ENCODE results near the gene RGL1.

Gene RGL1

DNA sequence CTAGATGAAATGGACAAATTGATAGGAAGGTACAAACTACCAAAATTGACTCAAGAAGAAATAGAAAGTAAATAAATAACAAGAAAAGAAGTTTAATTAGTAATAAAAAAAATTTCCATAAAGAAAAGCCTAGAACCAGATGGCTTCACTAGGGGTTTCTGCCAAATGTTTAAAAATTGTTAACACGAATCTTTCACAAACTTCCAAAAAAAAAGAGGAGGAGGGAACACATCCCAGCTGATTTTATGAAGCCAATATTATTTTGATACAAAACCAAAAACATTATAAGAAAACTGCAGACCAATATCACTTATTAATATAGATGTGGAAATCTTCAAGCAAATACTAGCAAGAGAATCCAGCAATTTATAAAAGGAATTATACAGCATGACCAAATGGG, 143.1 kb downstream of the RGL1 start:
- no peak for DNase-seq (ENCODE audit: low read depth in 2 of 2, low spot score in 1 of 2)

DNA sequence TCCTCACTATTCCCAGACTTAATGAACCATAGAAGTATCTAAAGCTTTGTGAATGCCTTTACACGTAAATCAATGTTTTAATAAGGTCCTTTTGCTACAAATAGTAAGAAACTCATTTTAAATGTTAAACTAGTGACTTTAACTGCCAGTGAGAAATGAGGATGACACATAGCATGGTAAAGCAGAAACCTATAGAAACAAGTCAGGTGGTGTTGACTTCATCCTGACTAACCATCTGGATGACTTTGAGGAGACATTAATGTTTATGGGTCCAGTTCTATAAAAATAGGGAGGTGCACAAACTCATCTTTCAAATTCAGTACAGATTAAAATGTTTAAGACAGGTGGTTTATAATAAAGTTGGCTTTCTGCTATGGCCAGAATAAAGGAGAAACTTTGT, 147.2 kb downstream of the RGL1 start:
- no peak for DNase-seq (ENCODE audit: low read depth in 2 of 2, low spot score in 1 of 2)

DNA sequence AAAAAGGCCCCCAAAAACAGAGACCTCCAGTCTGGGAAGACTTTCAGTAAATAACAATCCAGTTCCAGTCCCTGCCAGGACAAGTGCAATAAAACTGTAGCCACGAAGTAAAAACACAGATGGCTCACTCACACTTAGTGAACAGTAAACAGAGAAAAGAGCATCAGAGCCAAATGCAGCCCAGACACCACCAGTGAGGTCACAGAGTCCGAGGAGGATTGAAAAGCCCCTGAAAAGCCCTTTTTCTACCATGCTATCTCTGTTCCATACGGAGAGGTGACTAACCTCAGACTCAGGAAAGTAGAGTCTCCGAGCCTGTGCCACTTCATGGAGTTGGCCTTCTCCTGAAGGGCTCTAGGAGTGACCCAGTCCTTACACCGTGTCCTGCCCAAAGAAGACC, 148.1 kb downstream of the RGL1 start:
- no peak for DNase-seq (ENCODE audit: low read depth in 2 of 2, low spot score in 1 of 2)

DNA sequence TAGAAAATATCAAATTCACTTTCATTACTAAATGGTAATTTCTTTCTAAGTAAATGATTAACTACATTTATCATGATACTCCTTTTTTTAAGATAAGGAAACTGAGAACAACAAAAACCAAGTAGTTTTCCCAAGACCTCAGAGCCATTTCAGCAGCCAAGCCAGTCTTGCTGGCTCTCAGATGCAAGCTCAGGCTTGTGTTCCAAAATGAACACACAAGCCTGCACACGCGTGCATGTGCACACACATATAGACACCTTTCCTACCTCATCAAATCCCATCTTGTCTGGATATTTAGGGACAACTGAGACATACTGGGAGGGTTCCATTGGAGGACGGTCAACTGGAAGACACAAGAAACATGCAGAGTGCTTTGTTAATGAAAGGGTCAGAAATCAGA, 149.6 kb downstream of the RGL1 start:
- no peak for DNase-seq (ENCODE audit: low read depth in 2 of 2, low spot score in 1 of 2)

GRCh38 chr1:183956559-183957188, 151.8 kb downstream of the RGL1 start:
- peak; percentile 20 for DNase-seq (ENCODE audit: low read depth in 2 of 2, low spot score in 1 of 2)

DNA sequence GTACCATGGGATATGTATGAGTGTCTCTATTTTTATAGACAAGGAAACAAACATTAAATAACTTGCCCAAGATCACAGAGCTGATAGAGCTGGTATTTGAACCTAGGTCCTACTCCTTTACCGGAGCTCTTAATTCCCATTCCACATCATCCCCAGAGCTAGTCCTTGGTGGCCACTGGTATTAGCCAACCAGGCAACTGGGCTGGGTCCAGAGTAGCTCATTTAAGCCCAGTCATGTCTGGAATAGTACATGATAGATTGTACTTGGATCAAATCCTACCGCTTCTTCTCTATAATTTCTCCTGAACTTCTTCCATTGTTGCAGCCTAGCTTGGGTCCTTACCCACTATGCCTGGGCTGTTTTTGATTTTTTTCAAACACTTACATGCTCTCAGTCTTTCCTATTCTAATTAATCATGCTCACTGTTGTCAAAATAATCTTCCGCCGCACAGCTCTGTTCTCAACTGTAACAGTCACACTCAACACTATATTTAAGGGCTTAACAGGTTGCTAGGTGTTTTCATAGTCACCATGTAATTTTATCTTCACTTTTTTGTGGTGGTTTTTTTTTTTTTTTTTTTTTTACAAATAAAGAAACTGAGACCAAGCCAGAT, 152.4 kb downstream of the RGL1 start:
- DNase-seq (ENCODE audit: low read depth in 2 of 2, low spot score in 1 of 2), result no peak

GRCh38 chr1:183958958-183959357, 154.0 kb downstream of the RGL1 start:
- no peak for DNase-seq (ENCODE audit: low read depth in 2 of 2, low spot score in 1 of 2)

DNA sequence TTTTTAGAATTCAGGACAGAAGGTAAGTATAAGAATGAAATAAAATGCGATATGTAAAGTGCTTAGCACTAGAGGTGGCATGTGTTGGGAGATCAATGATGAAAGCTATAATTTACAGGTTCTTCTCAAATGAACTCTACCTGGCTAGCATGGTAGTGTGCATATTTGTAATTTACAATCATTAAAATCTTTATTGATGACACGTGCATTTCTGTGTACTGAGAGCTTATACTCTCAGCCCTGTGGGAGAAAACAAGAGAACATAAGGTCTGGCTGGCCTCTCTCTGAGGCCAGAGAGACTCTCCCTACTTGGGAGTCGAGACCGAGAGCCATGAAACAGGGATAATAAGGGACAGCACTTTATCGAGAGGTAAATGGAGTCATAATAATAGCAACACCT, 156.2 kb downstream of the RGL1 start:
- no peak for DNase-seq (ENCODE audit: low read depth in 2 of 2, low spot score in 1 of 2)

DNA sequence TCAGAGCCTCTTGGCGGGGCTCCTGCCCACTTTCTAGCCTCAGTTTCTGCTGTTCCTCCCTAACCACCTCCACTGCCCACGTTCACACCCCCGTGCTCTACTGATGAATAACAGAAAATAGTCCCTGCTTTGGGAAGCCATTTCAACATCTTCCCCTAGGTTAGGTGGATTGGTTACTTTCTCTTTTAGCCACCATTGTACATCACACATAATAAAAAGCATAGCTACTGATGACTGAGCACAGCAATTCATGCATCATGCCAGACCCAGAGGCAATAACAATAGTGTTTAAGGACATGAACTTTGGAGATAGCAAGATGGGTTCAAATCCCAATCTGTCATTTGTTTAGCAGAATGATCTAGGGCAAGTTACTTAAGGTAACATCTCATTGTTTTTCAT, 158.0 kb downstream of the RGL1 start:
- no peak for DNase-seq (ENCODE audit: low read depth in 2 of 2, low spot score in 1 of 2)

- no peak for DNase-seq (ENCODE audit: low read depth in 2 of 2, low spot score in 1 of 2)
Observed at GRCh38 chr1:183965726-183966125, 160.8 kb downstream of the RGL1 start.

GRCh38 chr1:183966487-183966886, 161.6 kb downstream of the RGL1 start:
- DNase-seq (ENCODE audit: low read depth in 2 of 2, low spot score in 1 of 2), result no peak

DNA sequence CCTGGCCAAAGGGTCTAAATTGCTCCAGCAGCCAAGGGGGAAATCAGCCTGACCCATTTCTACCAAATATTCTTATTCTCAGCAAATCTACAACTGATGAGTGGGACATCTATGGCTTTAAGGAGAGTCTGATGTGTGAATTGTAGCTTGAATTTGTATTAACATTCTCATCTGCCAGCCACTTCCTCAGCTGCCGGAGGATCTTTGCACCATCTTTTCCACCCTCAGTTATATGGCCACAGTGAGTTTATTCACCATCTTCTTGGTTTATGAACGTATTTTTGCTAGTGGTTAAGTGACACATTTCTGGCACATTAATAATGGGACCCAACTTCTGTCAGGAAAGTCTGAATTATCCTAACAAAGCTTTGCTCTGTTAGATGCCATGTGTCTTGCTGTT, 163.0 kb downstream of the RGL1 start:
- DNase-seq (ENCODE audit: low read depth in 2 of 2, low spot score in 1 of 2), result no peak

DNA sequence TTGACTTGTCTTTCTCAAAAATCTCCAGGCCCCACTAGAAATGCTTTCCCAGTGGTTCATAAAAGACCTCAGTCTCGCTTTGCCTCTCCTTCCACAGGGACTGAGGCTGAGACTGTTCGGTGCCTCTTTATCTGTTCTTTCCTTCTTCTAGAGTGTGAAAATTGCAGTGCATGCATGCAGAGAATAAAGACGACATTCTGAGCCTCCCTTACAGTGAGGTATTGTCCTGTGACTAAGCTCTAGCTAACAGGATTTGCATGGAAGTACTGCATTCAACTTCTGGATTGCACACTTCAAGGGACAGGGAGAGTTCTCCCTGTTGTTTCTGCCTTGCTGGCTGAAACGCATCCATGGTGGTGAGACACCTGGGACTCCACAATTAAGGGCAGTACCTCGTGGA, 163.5 kb downstream of the RGL1 start:
- no peak for DNase-seq (ENCODE audit: low read depth in 2 of 2, low spot score in 1 of 2)

DNA sequence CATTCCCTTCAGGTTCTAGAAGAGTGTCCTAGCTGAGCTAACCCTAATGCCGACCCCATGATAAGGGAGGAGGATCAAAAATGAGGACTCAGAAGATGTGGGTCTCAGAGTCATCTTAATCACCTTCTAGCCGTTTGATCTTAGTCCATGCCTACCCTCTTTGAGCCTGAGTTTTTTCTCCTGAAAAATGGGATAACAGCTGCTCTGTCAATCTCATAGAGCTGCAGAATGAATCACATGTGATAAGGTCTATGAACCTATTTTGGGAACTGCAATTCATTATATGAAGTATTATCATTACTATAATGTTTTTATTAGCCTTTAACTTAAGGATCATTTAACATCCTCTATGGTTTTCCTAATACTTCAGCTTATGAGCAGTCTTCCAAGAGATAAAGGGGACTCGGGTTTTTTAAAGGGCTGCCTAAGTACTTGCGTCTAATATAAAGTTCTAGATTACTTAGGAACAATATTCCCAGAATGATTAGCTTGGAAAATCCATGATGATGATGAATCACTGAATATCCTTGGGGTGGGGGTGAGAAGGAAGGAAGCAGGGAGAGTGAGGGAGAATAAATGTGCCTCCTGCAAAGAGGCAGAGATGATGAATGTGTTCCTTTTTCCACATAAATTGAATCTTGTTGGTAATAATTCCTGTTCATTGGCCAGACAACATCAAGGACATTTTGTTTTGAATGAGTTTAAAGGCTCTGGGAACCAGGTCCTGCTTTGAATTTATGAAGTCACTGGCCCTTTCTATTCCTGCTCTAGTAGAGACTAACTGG, 165.8 kb downstream of the RGL1 start:
- DNase-seq (ENCODE audit: low read depth in 2 of 2, low spot score in 1 of 2), result no peak

- DNase-seq (ENCODE audit: low read depth in 2 of 2, low spot score in 1 of 2), result no peak
Observed at GRCh38 chr1:183975651-183976050, 170.7 kb downstream of the RGL1 start.

DNA sequence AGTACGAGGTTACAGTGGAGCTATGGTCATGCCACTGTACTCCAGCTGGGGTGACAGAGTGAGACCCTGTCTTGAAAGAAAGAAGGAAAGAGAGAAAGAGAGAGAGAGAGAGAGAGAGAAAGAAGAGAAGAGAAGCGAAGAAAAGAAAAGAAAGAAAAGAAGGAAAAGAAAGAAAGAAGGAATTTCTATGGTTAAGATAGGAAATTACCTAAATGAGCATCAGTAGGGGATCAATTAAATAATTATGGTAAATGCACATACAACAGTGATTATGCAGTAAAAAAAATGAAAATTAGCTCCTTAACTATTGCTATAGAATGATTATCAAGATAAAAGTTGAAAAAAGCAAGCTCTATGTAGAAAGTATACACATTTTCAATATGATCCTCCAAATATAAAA, 172.8 kb downstream of the RGL1 start:
- no peak for DNase-seq (ENCODE audit: low read depth in 2 of 2, low spot score in 1 of 2)
